ENCODE measurements around the gene TMCC2.

DNA sequence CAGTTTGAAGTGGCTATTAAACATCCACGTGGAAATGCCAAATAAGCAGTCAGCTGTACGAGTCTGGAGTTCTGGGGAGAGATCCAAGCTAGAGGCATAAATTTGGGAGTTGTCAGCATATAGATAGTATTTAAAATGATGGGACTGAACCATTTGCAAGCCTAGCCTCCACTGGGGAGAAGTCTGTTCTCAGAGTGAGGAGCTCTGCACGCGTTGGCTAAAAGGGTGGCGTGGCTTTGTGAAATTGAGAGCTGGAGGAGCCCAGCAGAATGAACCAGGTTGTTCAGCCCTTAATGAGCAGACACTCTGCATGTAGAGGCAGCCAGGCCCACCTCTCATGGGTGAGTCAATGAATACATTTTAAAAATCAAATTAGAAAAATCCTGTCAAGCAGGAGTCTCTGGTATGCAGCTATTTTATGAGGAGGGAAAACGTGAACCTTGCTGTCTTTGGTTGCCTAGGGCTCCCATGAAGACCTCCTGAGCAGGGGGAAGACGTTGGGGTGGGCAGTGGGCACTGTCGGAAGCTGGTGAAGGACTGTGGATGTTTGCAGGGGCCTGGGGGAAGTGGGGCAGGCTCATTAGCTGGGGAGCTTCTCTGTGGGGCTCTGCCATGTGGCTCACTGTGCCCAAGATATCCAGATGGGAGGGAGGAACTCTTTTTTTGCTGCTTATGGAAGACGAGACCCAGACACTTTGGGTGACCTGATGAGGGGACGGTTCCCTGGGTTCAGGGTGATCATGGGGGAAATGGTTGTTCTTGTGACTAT, 18.8 kb downstream of the TMCC2 start:
- TF ChIP-seq, protein P1, sequence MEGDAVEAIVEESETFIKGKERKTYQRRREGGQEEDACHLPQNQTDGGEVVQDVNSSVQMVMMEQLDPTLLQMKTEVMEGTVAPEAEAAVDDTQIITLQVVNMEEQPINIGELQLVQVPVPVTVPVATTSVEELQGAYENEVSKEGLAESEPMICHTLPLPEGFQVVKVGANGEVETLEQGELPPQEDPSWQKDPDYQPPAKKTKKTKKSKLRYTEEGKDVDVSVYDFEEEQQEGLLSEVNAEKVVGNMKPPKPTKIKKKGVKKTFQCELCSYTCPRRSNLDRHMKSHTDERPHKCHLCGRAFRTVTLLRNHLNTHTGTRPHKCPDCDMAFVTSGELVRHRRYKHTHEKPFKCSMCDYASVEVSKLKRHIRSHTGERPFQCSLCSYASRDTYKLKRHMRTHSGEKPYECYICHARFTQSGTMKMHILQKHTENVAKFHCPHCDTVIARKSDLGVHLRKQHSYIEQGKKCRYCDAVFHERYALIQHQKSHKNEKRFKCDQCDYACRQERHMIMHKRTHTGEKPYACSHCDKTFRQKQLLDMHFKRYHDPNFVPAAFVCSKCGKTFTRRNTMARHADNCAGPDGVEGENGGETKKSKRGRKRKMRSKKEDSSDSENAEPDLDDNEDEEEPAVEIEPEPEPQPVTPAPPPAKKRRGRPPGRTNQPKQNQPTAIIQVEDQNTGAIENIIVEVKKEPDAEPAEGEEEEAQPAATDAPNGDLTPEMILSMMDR (IDR thresholded peaks at IDR 0.05; ENCODE audit: low read depth, low read length), result no peak
- TF ChIP-seq POLR2A (IDR thresholded peaks at IDR 0.05; ENCODE audit: extremely low read depth, insufficient read length), result no peak
